Epithelial cell of esophagus (primary cell): Measurements from ENCODE around the gene STON1.
"Not testable (repeated sequence)": the region's sequence is repeated elsewhere in the genome, so short reads cannot be mapped to it uniquely, and the experiment has no call there.

Experiments
- DNase-seq: peaks from one replicate; pipeline ENCODE4 v3.0.0; 2010; ENCODE audit warnings: low read depth
- H3K4me3 ChIP-seq: 2 replicates; pipeline ENCODE4 v1.5.1; 2011; ENCODE audit warnings: mild to moderate bottlenecking, low read length, control low read depth
- CTCF ChIP-seq: IDR thresholded peaks from 2 replicates; pipeline ENCODE4 v1.5.1; 2011; ENCODE audit warnings: low read depth, mild to moderate bottlenecking, low read length, control low read depth, inconsistent platforms; ENCODE audit not compliant: insufficient read depth; ENCODE audit errors: missing control alignments

The STON1 gene

DNA sequence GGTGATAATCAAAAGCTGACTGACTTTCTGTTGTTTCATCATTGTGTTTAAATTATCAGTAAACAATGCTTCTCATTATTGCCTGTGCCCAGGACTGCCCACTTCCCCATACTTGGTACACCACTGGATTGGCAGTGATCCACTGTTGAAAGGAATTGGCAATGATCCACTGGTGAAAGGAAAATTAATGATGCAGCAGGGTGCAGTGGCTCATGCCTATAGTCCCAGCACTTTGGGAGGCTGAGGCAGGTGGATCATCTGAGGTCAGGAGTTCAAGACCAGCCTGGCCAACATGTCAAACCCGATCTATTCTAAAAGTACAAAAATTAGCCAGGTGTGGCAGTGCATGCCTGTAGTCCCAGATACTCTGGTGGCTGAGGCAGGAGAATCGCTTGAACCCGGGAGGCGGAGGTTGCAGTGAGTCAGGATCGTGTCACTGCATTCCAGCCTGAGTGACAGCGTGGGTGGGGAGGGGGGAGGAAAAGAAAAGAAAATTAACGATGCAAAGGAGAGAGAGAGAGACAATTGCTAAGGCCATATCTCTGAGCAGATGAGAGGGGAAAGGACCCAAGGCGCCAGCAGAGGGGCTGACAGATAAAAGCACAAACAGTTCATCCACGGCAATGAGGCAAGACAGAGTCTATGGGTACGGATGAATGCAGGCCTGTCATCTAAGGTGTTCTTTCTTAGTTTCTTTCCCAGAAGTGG, 77.5 kb downstream of the STON1 start:
- DNase-seq = peak; percentile 84
- H3K4me3 ChIP-seq = no peak overlapping the region
- TF ChIP-seq CTCF = no peak

DNA sequence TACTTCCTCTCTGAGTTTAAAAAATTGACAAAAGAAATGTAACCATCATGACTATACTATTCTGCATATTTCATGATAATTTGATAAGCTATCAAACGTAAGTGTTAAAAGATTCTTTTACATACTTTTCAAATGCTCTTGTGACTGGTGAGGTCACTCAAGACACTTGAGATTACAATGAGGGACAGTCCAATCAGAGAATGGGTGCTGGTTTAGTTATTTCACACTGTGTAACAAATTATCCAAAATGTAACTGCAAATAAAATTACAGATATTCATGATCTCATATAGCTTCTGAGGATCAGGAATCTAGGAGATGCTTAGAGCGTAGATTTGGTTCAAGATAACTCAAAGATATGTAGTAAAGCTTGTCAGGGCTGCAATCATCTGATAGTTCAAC, 83.3 kb downstream of the STON1 start:
- no peak for TF ChIP-seq CTCF
- H3K4me3 ChIP-seq = no peak overlapping the region
- no peak for DNase-seq

- DNase-seq, H3K4me3 ChIP-seq: not testable (repeated sequence)
These were observed 84.6 kb downstream of the STON1 start for GRCh38 chr2:48614581-48614980.

DNA sequence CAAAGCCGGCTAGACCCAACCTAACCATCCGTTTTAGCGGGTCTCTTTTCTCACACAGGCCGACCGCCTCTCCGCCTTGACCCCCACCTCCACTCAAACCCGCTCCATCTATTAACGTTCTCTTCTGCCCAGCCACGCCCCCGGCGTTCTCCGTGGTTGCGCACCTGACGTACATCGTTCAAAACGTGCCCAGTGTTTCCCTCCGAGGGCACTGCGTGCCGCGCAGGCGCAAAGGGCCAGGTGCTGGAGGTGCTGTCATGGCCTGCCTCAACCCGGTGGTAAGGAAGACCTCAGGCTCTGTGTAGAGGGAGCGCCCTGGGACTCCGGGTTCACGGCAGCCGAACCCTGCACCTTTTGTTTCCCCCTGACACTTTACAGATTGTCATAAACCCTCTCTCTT, 87.7 kb downstream of the STON1 start, which contains the start of gene GTF2A1L:
TSS of gene GTF2A1L (plus strand) at position 239 of the 400 bp plus-strand sequence. CDS start at position 258, 19 bp downstream.
- TF ChIP-seq CTCF = no peak

DNA sequence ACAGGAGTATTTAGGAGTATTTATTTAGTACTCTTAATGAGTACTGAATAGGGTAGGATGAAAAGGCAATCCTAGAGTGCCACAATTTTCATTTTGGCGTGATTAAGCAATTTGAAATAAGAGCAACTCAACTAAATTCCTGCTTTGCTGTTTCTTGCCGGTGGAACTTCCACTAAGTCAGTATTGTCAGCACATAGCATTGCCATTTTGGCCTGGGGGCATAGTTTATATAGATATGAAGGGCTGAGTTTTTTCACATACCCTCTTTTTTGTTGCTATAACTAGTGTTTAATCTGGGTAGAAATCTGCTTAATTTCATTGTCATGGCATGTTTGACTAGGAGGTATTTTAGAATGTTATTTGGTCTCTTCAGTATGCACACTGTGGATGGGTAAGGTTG, 89.6 kb downstream of the STON1 start:
- TF ChIP-seq CTCF = no peak
- no peak overlapping the region for H3K4me3 ChIP-seq
- no peak for DNase-seq

More for the DNA sequence above, 87.7 kb downstream of the STON1 start, which contains the start of gene GTF2A1L:
- DNase-seq = no peak
- no peak within 1 kb of the TSS for H3K4me3 ChIP-seq

DNA sequence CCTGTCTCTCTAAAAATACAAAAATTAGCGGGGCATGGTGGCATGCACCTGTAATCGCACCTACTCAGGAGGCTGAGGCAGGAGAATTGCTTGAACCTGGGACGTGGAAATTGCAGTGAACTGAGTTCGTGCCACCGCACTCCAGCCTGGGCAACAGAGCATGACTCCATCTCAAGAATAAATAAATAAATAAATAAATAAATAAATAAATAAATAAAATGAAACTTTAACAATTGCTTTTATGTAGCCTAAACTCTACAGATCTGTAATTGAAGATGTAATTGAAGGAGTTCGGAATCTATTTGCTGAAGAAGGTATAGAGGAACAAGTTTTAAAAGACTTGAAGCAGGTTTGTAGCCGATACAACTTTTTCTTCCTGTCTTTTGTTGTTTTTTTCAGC, 90.7 kb downstream of the STON1 start:
- DNase-seq = no peak
- TF ChIP-seq CTCF = no peak
- H3K4me3 ChIP-seq = no peak overlapping the region

DNA sequence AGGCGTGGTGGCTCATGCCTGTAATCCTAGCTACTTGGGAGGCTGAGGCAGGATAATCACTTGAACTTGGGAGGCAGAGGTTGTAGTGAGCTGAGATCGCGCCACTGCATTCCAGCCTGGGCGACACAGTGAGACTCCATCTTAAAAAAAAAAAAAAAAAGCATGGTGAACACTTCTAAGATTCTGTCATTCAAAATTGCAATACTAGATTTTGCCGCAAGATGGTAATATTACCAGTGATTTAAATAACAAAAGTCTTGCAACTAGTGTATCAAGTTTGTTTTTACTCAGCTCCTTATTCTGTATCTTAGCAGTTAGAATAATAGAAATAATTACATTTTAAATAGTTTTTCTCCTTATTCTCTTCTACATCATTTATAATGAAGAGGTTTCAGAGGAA, 92.7 kb downstream of the STON1 start:
- DNase-seq = peak; percentile 29
- H3K4me3 ChIP-seq = not testable (repeated sequence)

- TF ChIP-seq CTCF = no peak
- H3K4me3 ChIP-seq = no peak overlapping the region
These were observed 94.7 kb downstream of the STON1 start for GRCh38 chr2:48624696-48625095.

More at GRCh38 chr2:48624696-48625095, 94.7 kb downstream of the STON1 start:
- no peak for DNase-seq
